ENCODE data around the gene POU2F3.

The POU2F3 gene

DNA sequence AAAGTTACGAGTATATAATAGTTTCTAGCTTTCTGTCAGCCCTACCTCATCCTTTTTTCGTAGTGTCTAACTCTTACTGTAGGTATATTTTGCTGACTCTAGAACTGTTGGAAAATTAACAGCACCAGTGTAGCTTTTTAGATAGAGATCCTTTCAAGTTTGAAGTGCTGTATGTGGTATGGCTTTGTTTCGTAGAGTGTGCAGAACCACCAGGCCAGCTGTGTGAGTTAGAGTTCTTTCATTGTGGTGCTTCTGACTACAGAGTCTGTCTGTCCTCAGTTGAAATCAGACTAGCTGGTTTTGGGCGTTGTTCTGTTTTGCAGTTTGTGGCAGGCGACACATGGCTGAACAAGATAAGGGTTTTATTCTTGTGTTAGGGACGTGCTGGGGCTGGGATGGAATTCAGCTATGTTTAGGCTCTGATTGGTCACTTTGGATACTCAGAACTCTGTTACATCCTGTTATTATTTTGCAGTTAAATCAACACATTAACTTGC lies 99.5 kb downstream of the POU2F3 start:
- peak; percentile 95 to 97 for DNase-seq
- TF ChIP-seq GATA1 (IDR thresholded peaks at IDR 0.05; ENCODE audit: low read depth, low read length), result peak; percentile 58
- peak; percentile 91 for TF ChIP-seq POLR2A (IDR thresholded peaks at IDR 0.05; ENCODE audit: low read length)

GRCh38 chr11:120340529-120340928 lies 100.6 kb downstream of the POU2F3 start:
- peak; percentile 40 to 71 for DNase-seq
- no peak for TF ChIP-seq GATA1 (IDR thresholded peaks at IDR 0.05; ENCODE audit: low read depth, low read length)
- TF ChIP-seq POLR2A (IDR thresholded peaks at IDR 0.05; ENCODE audit: low read length), result no peak

- no peak for DNase-seq
- TF ChIP-seq POLR2A (IDR thresholded peaks at IDR 0.05; ENCODE audit: low read length) (no peak), GATA1 (IDR thresholded peaks at IDR 0.05; ENCODE audit: low read depth, low read length) (no peak)
Observed at GRCh38 chr11:120342226-120342625, 102.3 kb downstream of the POU2F3 start.

DNA sequence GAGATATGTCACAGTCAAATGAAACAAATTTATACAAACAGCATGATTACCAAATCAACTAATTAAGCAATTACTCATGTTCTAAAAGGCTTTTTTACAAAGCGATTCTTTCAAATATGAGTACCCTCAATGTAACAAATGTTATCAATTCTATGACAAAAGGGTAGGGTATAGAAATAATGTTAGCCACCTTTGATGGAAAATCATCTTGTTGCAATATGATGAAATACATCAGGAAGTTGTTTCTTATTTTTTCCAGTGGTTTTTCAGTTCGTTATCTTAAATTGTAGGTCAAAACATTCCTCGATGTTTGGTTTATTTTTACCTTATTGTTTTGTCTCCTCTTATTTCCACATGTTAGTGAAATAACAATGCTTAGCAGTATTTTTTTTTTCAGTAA lies 102.7 kb downstream of the POU2F3 start:
- no peak for DNase-seq
- TF ChIP-seq POLR2A (IDR thresholded peaks at IDR 0.05; ENCODE audit: low read length) (no peak), GATA1 (IDR thresholded peaks at IDR 0.05; ENCODE audit: low read depth, low read length) (no peak)

DNA sequence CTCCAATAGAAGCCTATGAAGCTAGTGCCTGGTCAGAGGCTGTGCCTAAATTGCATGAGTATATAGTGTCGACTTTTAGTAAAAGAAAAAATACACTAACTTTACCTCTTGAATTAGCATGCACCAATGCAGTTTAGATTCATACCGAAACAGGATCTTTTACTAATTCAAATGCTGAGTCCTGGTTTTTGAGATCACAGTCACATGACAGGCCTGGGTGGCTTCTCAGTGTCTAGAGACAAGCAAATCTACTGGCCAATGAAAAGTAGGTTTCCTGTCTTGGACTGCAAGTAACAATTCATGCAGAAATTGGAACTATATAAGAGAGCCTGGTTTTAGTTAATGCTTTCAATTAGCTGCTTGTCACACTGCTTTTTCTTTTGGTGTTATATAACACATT lies 103.5 kb downstream of the POU2F3 start:
- TF ChIP-seq GATA1 (IDR thresholded peaks at IDR 0.05; ENCODE audit: low read depth, low read length), result no peak
- TF ChIP-seq POLR2A (IDR thresholded peaks at IDR 0.05; ENCODE audit: low read length), result no peak

DNA sequence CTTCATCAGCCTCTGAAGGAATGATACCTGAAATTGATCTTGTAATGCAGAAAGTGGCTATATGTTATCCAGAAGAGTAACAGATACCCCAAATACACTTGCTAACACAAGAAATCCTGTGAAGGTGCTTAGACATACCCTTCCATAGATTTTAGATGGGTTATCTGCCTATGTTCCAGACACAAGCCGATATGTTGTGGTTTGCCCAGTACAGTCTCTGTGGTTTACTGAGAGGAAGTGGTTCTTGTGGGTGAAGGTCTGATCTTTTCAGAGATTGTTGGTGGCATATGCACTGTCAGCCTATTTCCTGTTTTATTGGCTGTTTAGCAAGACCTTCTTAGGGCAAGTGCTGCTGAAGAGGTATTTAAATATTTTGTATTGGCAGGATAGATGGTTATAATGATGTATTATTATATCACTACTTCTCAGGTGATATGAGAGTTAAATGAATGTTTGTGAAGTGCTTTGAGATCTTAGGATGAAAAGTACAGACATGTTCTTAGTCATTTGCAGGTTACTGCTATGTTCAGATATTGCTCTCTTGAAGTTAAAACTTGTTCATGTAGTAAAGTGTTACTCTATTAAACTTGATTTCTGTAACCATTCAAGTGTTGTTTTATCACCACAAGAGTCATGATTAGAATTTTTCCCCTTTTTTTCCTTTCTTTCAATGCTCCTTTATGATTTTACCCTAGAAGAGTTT lies 104.5 kb downstream of the POU2F3 start:
- TF ChIP-seq GATA1 (IDR thresholded peaks at IDR 0.05; ENCODE audit: low read depth, low read length) (no peak), POLR2A (IDR thresholded peaks at IDR 0.05; ENCODE audit: low read length) (no peak)
- DNase-seq, result peak; percentile 24 to 41

More for the DNA sequence above, 103.5 kb downstream of the POU2F3 start:
- peak; percentile 16 to 22 for DNase-seq

DNA sequence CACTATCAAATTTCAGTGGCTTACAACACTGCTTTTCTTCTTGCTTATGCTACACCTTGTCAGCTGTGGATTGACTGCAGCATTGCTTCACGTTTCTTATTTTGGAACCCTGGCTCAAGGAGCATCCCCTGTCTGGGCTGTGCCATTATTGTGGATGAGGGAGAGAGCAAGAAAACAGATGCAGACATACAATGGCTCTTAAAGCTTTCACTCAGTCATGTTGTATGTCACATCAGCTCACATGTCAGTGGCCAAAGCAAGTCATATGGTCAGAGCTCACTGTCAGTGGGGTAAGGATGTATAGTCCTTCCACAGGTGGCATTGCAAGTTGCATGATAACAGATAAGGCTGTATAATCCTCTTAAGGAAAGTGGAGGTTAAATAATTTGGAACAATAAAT lies 106.3 kb downstream of the POU2F3 start:
- DNase-seq, result peak; percentile 19 to 31
- TF ChIP-seq GATA1 (IDR thresholded peaks at IDR 0.05; ENCODE audit: low read depth, low read length) (no peak), POLR2A (IDR thresholded peaks at IDR 0.05; ENCODE audit: low read length) (no peak)

GRCh38 chr11:120350637-120351036 lies 110.7 kb downstream of the POU2F3 start:
- TF ChIP-seq POLR2A (IDR thresholded peaks at IDR 0.05; ENCODE audit: low read length), result no peak
- TF ChIP-seq GATA1 (IDR thresholded peaks at IDR 0.05; ENCODE audit: low read depth, low read length), result no peak
- DNase-seq, result no peak

DNA sequence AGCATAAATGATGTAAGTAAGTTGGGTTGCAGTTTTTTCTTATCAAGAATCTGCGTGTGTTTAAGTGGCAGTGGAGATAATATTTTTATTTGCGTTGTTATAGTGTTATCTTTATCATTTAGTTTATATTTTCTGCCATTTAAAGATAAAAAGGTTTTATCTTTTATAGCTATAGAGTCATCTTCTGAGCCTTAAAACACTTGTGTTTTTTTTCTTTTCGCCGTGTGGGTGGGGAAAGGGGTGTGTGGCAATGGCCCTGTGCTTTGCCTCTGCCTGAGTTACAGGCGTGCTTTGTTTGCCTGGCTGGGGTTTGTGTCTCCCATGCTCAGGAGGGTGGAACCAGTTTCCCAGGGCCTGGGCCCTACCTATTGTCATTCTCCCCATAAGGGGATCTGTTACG lies 112.5 kb downstream of the POU2F3 start:
- no peak for TF ChIP-seq POLR2A (IDR thresholded peaks at IDR 0.05; ENCODE audit: low read length)
- no peak for TF ChIP-seq GATA1 (IDR thresholded peaks at IDR 0.05; ENCODE audit: low read depth, low read length)
- peak; percentile 25 to 53 for DNase-seq

DNA sequence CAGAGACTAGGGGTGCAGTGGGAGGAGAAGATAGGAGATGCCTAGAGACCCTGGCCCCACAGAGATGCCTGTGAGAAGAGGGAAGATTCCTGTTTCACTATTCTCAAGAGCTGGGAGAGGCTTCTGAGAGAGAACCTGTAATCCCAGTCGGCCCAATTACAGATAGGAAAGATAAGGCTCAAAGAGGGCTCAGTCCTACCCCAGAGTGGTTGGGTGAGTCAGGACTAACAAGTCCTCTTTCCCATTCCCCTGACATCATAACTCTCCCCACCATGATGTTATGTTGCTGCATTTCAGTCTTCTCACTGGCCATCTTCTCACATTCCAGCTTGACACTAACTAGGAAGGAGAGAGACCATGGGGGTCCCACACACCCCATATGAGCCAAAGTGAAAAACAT lies 114.1 kb downstream of the POU2F3 start:
- DNase-seq, result peak in 1 of 2 experiments; percentile 27
- TF ChIP-seq POLR2A (IDR thresholded peaks at IDR 0.05; ENCODE audit: low read length) (no peak), GATA1 (IDR thresholded peaks at IDR 0.05; ENCODE audit: low read depth, low read length) (no peak)

DNA sequence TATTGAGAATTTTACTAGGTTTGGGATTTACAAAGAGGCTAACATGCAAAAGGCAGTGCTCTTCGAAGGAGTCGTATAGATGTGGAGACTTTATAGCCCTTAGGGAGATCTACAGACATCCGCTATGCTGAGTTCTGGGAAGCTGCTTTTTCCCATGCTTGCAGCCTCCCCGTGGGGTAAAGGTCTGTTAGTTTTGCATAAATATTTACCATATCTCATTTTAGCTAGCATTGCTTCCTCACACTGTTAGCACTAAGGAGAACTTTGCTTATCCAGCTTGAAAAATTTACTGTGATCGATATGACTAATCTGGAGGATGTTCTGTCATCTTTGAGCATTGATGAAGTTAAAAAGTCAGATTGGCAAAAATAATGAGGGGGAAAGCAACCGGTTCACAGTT lies 114.8 kb downstream of the POU2F3 start:
- no peak for DNase-seq
- TF ChIP-seq GATA1 (IDR thresholded peaks at IDR 0.05; ENCODE audit: low read depth, low read length) (no peak), POLR2A (IDR thresholded peaks at IDR 0.05; ENCODE audit: low read length) (no peak)

- TF ChIP-seq POLR2A (IDR thresholded peaks at IDR 0.05; ENCODE audit: low read length) (no peak), GATA1 (IDR thresholded peaks at IDR 0.05; ENCODE audit: low read depth, low read length) (no peak)
- DNase-seq, result no peak
Observed at GRCh38 chr11:120357620-120358019, 117.7 kb downstream of the POU2F3 start.

DNA sequence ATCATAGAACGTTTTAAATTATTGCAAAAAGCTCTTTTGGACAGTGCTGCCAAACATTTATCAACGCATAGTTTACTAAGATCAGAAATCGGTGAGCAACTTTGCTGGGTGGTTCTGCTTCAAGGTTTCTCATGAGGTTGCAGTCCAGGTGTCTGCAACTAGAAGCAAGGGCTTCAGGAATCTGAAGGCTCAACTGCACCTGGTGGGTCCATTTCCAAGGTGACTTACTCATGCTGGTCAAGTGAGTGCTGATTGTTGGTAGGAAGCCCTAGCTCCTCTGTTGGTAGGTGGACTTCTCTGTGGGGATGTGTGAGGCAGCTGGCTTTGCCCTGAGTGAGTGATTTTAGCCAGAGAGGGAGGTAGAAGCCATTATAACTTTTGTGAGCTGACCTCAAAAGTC lies 118.8 kb downstream of the POU2F3 start:
- DNase-seq, result no peak

DNA sequence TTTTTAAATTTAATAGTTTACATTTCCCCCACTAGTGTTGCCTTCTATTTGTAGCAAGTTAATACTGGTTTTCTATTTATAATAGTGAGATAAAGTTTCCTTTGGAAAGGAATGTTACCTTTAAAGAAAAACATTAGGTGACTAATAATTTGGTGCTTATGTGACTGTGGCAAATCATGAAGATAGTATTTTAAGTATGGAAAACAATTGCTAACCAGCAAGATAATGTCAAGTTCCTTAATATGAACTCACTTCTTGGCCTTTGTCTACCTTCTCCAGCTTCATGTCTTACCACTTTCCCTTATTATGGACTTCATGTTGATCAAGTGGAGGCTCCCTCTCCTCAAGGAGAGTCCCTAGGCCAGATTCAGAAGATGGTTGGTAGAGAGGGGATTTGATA lies 123.5 kb downstream of the POU2F3 start:
- no peak for DNase-seq
- TF ChIP-seq POLR2A (IDR thresholded peaks at IDR 0.05; ENCODE audit: low read length), result no peak
- TF ChIP-seq GATA1 (IDR thresholded peaks at IDR 0.05; ENCODE audit: low read depth, low read length), result no peak

More for the DNA sequence above, 118.8 kb downstream of the POU2F3 start:
- TF ChIP-seq POLR2A (IDR thresholded peaks at IDR 0.05; ENCODE audit: low read length) (no peak), GATA1 (IDR thresholded peaks at IDR 0.05; ENCODE audit: low read depth, low read length) (no peak)

GRCh38 chr11:120365512-120365911 lies 125.6 kb downstream of the POU2F3 start:
- DNase-seq, result peak; percentile 20 to 51
- no peak for TF ChIP-seq POLR2A (IDR thresholded peaks at IDR 0.05; ENCODE audit: low read length)
- no peak for TF ChIP-seq GATA1 (IDR thresholded peaks at IDR 0.05; ENCODE audit: low read depth, low read length)

All from erythroblast (primary cell).